Neural cell (in vitro differentiated cells): ENCODE data around the gene LUC7L. TPM values are rescaled to one million over a fixed set of nuclear protein-coding genes. Genes with fewer than 3 reads are reported as not detected.

Experiments
- H2AFZ ChIP-seq: fragments of 200-600, 300-800 bp; sonication (generic), shearing (Covaris generic); 2 replicates; pipeline ENCODE4 v1.6.0; 2014; ENCODE audit warnings: low read depth, mild to moderate bottlenecking, antibody characterized with exemption, low read length, moderate library complexity
- H3F3A ChIP-seq: fragments of 200-600 bp; shearing (Covaris generic); 2 replicates; pipeline ENCODE4 v1.6.1; 2016; ENCODE audit warnings: mild to moderate bottlenecking, moderate library complexity, mixed read lengths, antibody characterized with exemption, low read length; ENCODE audit not compliant: insufficient read depth, poor library complexity, severe bottlenecking
- H3K27ac ChIP-seq: fragments of 200-600, 300-800 bp; sonication (generic), shearing (Covaris generic); 2 replicates; pipeline ENCODE4 v1.5.1; 2014; ENCODE audit warnings: mild to moderate bottlenecking, low read length, moderate library complexity
- H3K27me3 ChIP-seq: fragments of 300-800, 200-600 bp; sonication (generic), shearing (Covaris generic); 2 replicates; pipeline ENCODE4 v1.6.0; 2014; ENCODE audit warnings: mild to moderate bottlenecking, low read depth, low read length, moderate library complexity; ENCODE audit not compliant: insufficient read depth
- H3K36me3 ChIP-seq: fragments of 300-800, 200-600 bp; sonication (generic), shearing (Covaris generic); 2 replicates; pipeline ENCODE4 v1.5.1; 2014; ENCODE audit warnings: mild to moderate bottlenecking, antibody characterized with exemption, low read length, moderate library complexity; ENCODE audit not compliant: insufficient read depth
- H3K4me2 ChIP-seq: fragments of 300-800, 200-600 bp; sonication (generic), shearing (Covaris generic); 2 replicates; pipeline ENCODE4 v1.6.0; 2014; ENCODE audit warnings: mild to moderate bottlenecking, low read length
- H3K4me3 ChIP-seq: fragments of 300-800, 200-600 bp; sonication (generic), shearing (Covaris generic); 2 replicates; pipeline ENCODE4 v1.5.1; 2014; ENCODE audit warnings: mild to moderate bottlenecking, low read length, moderate library complexity
- H3K79me2 ChIP-seq: fragments of 200-600 bp; shearing (Covaris generic); replicated peaks from 2 replicates; pipeline ENCODE4 v1.6.0; 2014; ENCODE audit warnings: mild to moderate bottlenecking, low read length, moderate library complexity; ENCODE audit not compliant: insufficient read depth
- H3K9ac ChIP-seq: fragments of 300-800, 200-600 bp; sonication (generic), shearing (Covaris generic); 2 replicates; pipeline ENCODE4 v1.6.1; 2016; ENCODE audit warnings: mild to moderate bottlenecking, low read length, mixed read lengths
- H3K9me2 ChIP-seq: fragments of 200-600 bp; shearing (Covaris generic); 2 replicates; pipeline ENCODE4 v1.6.1; 2016; ENCODE audit warnings: mild to moderate bottlenecking, low read length, mixed read lengths; ENCODE audit not compliant: insufficient read depth
- H3K9me3 ChIP-seq: fragments of 200-600, 300-800 bp; sonication (generic), shearing (Covaris generic); 2 replicates; pipeline ENCODE4 v1.6.1; 2016; ENCODE audit warnings: mild to moderate bottlenecking, mixed run types, low read length, moderate library complexity, mixed read lengths
- H4K20me1 ChIP-seq: fragments of 200-600 bp; shearing (Covaris generic); 2 replicates; pipeline ENCODE4 v1.6.1; 2016; ENCODE audit warnings: mild to moderate bottlenecking, mixed run types; ENCODE audit not compliant: insufficient read depth
- EP300 ChIP-seq: fragments of 450-650 bp; conservative IDR thresholded peaks from 2 replicates; pipeline ENCODE4 v1.6.1; 2014; ENCODE audit warnings: antibody characterized with exemption, mild to moderate bottlenecking, moderate library complexity; ENCODE audit not compliant: poor library complexity, severe bottlenecking
- EZH2 ChIP-seq: fragments of 200-600, 300-800 bp; shearing (Covaris generic), sonication (generic); IDR thresholded peaks from 2 replicates; pipeline ENCODE4 v1.6.1; 2014; ENCODE audit warnings: antibody characterized with exemption, low read length, borderline replicate concordance, mild to moderate bottlenecking; ENCODE audit not compliant: insufficient read depth, poor library complexity, severe bottlenecking
- MXI1 ChIP-seq: fragments of 450-650 bp; conservative IDR thresholded peaks from 2 replicates; pipeline ENCODE4 v1.6.1; 2014; ENCODE audit warnings: antibody characterized with exemption, mild to moderate bottlenecking; ENCODE audit not compliant: poor library complexity, severe bottlenecking
- POLR2AphosphoS5 ChIP-seq: IDR thresholded peaks from 2 replicates; pipeline ENCODE4 v1.6.1; 2012
- RAD21 ChIP-seq: fragments of 450-650 bp; conservative IDR thresholded peaks from 2 replicates; pipeline ENCODE4 v1.6.1; 2014; ENCODE audit warnings: antibody characterized with exemption, mild to moderate bottlenecking, moderate library complexity
- SMC3 ChIP-seq: fragments of 450-650 bp; conservative IDR thresholded peaks from 2 replicates; pipeline ENCODE4 v1.6.1; 2014; ENCODE audit warnings: antibody characterized with exemption, mild to moderate bottlenecking, moderate library complexity; ENCODE audit not compliant: poor library complexity
- TAF1 ChIP-seq: IDR thresholded peaks from 2 replicates; pipeline ENCODE4 v1.6.1; 2012; ENCODE audit warnings: low read depth
- polyA plus RNA-seq: library from polyadenylated mRNA; depleted of rRNA; stranded (reverse); fragments of >200 nt; gene quantifications from 2 replicates; pipeline ENCODE4 v1.2.3, GENCODE V29; 2014
- TF ChIP-seq, protein P1 (sequence below): IDR thresholded peaks from 2 replicates; pipeline ENCODE4 v1.6.1; 2012; ENCODE audit warnings: borderline replicate concordance
- TF ChIP-seq, protein P2 (sequence below): fragments of 450-650 bp; IDR thresholded peaks from 2 replicates; pipeline ENCODE4 v1.5.1; 2014; ENCODE audit warnings: antibody characterized with exemption, mild to moderate bottlenecking, moderate library complexity; ENCODE audit not compliant: poor library complexity, severe bottlenecking

Gene LUC7L
- polyA plus RNA-seq, 1 donor from 2014 or later, result 564 TPM

DNA sequence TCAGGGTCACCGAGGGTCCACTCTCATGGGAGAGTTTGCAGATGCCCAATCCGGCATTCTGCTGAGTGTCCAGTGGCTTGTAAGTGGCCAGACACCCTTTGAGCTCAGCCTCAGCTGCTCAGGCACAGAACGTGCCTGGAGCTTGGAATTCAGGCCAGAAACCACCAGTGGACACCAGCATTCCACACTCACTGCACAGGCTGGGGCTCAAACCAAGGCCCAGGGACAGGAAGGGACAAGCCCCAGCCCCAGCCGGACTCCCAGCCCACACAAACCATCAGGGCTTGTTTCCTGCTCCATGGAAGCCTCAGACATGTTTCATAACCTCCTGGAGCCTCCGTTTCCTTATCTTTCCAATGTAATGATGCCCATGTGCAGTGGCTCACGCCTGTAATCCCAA lies 85.8 kb downstream of the LUC7L start:
- no peak overlapping the region for H3K4me3 ChIP-seq
- H3K27me3 ChIP-seq, result no peaks in the 10 kb centered on the region
- no peaks in the 10 kb centered on the region for H4K20me1 ChIP-seq
- no peaks in the 10 kb centered on the region for H3K79me2 ChIP-seq
- H3K9ac ChIP-seq, result no peak overlapping the region
- no peak overlapping the region for H3K27ac ChIP-seq
- no peaks in the 10 kb centered on the region for H3K36me3 ChIP-seq
- no peaks in the 10 kb centered on the region for H3F3A ChIP-seq
- TF ChIP-seq SMC3 (no peak), MXI1 (no peak), POLR2AphosphoS5 (no peak), EZH2 (no peak), TAF1 (no peak)
- TF ChIP-seq, protein P1, sequence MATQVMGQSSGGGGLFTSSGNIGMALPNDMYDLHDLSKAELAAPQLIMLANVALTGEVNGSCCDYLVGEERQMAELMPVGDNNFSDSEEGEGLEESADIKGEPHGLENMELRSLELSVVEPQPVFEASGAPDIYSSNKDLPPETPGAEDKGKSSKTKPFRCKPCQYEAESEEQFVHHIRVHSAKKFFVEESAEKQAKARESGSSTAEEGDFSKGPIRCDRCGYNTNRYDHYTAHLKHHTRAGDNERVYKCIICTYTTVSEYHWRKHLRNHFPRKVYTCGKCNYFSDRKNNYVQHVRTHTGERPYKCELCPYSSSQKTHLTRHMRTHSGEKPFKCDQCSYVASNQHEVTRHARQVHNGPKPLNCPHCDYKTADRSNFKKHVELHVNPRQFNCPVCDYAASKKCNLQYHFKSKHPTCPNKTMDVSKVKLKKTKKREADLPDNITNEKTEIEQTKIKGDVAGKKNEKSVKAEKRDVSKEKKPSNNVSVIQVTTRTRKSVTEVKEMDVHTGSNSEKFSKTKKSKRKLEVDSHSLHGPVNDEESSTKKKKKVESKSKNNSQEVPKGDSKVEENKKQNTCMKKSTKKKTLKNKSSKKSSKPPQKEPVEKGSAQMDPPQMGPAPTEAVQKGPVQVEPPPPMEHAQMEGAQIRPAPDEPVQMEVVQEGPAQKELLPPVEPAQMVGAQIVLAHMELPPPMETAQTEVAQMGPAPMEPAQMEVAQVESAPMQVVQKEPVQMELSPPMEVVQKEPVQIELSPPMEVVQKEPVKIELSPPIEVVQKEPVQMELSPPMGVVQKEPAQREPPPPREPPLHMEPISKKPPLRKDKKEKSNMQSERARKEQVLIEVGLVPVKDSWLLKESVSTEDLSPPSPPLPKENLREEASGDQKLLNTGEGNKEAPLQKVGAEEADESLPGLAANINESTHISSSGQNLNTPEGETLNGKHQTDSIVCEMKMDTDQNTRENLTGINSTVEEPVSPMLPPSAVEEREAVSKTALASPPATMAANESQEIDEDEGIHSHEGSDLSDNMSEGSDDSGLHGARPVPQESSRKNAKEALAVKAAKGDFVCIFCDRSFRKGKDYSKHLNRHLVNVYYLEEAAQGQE, result no peak
- H3K9me3 ChIP-seq, result no peaks in the 10 kb centered on the region
- no peaks in the 10 kb centered on the region for H3K9me2 ChIP-seq
- H3K4me2 ChIP-seq, result no peak overlapping the region
- H2AFZ ChIP-seq, result no peak overlapping the region

DNA sequence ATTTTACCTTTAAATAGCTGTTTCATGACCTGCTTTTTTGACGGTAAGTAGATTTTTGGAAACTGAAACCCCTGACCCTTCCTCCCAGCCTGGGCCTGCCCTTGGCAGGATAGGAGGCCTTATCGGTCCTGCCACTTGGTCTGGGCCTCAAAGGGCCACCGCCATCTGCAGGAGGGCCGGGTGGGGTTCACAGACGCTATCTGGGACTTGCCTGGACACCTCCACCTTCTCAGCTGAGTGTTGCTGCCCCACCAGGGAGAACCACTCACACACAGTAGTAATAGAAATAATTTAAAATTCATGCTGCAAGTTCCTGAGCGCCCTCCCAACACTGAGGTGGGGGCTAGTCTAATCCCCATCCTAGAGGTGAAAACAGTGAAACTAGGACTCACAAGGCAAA lies 86.2 kb downstream of the LUC7L start:
- Histone ChIP-seq H3K4me2 (no peak overlapping the region), H2AFZ (no peak overlapping the region), H3K79me2 (no peaks in the 10 kb centered on the region), H3K9me2 (no peaks in the 10 kb centered on the region), H3K27ac (no peak overlapping the region), H3K4me3 (no peak overlapping the region), H3K36me3 (no peaks in the 10 kb centered on the region), H4K20me1 (no peaks in the 10 kb centered on the region), H3K9me3 (no peaks in the 10 kb centered on the region), H3F3A (no peaks in the 10 kb centered on the region), H3K9ac (no peak overlapping the region), H3K27me3 (no peaks in the 10 kb centered on the region)
- TF ChIP-seq TAF1 (no peak), EZH2 (no peak), SMC3 (no peak), EP300 (no peak), RAD21 (no peak), MXI1 (no peak), POLR2AphosphoS5 (no peak)
- TF ChIP-seq, protein P1, result no peak
- TF ChIP-seq, protein P2, sequence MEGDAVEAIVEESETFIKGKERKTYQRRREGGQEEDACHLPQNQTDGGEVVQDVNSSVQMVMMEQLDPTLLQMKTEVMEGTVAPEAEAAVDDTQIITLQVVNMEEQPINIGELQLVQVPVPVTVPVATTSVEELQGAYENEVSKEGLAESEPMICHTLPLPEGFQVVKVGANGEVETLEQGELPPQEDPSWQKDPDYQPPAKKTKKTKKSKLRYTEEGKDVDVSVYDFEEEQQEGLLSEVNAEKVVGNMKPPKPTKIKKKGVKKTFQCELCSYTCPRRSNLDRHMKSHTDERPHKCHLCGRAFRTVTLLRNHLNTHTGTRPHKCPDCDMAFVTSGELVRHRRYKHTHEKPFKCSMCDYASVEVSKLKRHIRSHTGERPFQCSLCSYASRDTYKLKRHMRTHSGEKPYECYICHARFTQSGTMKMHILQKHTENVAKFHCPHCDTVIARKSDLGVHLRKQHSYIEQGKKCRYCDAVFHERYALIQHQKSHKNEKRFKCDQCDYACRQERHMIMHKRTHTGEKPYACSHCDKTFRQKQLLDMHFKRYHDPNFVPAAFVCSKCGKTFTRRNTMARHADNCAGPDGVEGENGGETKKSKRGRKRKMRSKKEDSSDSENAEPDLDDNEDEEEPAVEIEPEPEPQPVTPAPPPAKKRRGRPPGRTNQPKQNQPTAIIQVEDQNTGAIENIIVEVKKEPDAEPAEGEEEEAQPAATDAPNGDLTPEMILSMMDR, result no peak
